GM12801 (cell line): Measurements from ENCODE around the gene TBC1D4.

Source experiments
- TF ChIP-seq, protein P1 (sequence below): IDR thresholded peaks from one replicate; pipeline ENCODE4 v1.5.1; 2011; ENCODE audit warnings: control low read depth; ENCODE audit not compliant: insufficient read length; ENCODE audit errors: extremely low read depth

The TBC1D4 gene

DNA sequence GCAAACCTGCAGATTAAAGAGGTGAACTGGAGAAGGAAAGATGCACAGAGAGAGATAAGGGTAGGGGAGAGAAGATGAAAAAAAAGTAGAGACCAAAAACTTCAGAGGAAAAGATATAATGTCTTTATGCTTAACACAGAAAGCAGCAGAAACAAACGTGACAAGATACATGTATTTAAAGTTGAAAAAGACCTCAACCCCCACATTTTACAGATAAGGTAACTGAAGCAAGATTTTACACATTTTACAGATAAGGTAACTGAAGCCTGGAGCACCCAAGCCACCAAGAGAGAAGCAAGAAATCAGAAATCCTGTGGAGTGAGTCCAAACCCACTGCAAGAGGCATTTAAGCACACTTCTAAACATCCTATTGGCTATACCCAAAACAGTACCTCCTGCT lies 185.3 kb downstream of the TBC1D4 start:
- TF ChIP-seq, protein P1, sequence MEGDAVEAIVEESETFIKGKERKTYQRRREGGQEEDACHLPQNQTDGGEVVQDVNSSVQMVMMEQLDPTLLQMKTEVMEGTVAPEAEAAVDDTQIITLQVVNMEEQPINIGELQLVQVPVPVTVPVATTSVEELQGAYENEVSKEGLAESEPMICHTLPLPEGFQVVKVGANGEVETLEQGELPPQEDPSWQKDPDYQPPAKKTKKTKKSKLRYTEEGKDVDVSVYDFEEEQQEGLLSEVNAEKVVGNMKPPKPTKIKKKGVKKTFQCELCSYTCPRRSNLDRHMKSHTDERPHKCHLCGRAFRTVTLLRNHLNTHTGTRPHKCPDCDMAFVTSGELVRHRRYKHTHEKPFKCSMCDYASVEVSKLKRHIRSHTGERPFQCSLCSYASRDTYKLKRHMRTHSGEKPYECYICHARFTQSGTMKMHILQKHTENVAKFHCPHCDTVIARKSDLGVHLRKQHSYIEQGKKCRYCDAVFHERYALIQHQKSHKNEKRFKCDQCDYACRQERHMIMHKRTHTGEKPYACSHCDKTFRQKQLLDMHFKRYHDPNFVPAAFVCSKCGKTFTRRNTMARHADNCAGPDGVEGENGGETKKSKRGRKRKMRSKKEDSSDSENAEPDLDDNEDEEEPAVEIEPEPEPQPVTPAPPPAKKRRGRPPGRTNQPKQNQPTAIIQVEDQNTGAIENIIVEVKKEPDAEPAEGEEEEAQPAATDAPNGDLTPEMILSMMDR, result no peak

DNA sequence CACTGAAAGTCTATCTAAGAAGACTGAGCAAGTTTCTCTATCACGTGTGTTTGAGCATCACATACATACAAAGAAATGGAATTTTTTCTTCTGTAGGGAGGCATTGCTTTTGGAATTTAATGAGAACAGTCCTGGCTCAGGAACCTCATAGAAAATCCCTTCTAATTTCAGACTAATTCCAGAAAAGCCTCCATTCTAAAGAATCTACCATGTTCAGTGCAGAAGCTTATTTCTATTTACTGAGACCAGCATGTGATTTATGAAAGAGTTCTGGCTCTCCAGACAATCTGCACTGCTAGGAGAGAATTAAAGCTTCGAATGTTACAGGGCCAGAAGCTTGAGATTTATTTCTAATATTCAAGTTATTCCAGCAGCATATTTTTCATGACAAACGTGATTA lies 186.8 kb downstream of the TBC1D4 start:
- TF ChIP-seq, protein P1, result no peak

DNA sequence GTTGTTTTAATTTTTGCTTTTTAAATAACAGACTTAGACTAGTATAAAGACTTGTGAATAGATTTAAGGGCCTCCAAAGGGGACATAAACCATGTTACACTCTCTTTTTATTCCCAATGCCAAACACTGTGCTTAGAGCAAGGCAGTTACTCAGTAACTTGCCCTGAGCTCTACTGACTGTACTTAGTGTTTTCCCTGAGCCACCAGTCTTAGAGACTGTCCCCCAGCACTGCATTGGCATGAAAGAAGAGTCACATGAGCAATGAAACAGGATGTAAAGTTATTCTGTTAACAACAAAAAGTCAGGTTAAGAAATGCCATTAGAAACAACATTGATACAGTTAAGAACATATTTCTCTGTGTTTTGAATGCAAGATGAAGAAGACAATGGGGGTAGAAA lies 187.9 kb downstream of the TBC1D4 start:
- TF ChIP-seq, protein P1, result no peak

DNA sequence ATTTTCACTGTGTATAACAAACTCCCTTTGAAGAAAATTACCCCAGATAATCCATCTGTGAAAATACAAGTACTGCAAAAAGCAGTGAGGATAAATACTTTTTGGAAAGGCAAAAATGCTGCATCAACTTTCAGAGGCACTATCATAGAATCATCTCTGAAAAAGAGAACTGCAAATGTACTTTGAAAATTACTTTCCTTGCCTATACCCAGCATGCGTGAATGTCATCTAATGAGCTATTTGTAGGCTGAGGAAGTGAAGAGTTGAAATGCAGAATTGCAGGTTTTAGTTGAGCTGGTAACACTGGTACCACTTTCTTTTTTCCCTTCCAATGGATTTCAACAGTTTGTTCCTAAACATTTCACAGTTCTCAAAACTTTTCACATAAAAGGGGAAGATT lies 196.7 kb downstream of the TBC1D4 start:
- TF ChIP-seq, protein P1, result no peak

DNA sequence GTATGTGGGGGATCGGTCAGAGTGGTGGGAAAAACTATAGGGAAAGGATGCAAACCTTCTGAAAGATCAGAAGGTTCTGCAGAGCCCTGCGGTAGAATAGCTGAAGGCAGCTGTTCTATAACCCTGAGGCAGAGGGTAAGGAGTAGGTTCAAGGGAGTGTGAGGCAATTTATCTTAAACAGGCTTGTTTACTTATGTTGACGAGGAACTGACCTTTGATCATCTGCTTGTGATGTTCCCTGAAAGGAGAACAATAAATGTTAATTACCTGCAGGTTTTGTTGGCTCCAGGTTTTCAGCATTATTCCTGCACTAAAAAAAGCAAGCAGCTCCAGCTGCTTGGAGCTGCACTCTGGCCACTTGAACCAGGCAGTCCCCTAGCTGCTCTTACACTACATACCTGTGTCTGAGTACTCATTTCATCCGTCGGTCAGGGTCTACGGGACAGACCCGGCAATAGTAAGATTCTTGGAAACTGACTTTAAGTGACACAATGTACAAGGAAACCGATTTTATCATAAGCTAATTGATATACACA lies 202.1 kb downstream of the TBC1D4 start:
- TF ChIP-seq, protein P1, result no peak

DNA sequence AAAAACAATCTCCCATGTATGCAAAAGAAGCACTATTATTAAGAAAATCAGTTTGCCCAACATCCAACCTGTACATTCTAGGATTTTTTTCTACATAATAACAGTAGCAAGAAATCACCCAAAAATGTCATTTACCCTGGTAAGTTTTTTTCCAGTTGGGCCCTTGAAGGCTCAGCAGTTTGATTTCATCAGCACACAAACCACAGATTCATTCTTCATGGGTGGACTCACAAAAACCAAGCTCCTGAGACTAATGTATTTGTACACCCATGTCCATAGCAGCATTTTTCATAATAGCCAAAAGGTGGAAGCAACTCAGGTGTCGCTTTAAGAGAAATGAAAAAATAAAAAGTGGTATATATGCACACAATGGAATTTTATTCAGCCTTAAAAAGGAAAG lies 210.1 kb downstream of the TBC1D4 start:
- TF ChIP-seq, protein P1, result no peak

GRCh38 chr13:75264611-75265010 lies 217.4 kb downstream of the TBC1D4 start:
- TF ChIP-seq, protein P1, result no peak
